WTC11 (cell line): ENCODE data around the gene SORCS2.

ENCODE experiments used
- ATF3 ChIP-seq: sonication (generic); formaldehyde crosslinking; conservative IDR thresholded peaks from 2 replicates; pipeline ENCODE4 v1.8.1; 2022; ENCODE audit warnings: mild to moderate bottlenecking, missing genetic modification reagents
- ATF6 ChIP-seq: sonication (generic); formaldehyde crosslinking; IDR thresholded peaks from 2 replicates; pipeline ENCODE4 v1.8.1; 2023; ENCODE audit warnings: mild to moderate bottlenecking, missing genetic modification reagents
- CREM ChIP-seq: sonication (generic); formaldehyde crosslinking; IDR thresholded peaks from 2 replicates; pipeline ENCODE4 v1.8.1; 2022; ENCODE audit warnings: mild to moderate bottlenecking, missing genetic modification reagents, moderate library complexity
- CTCF ChIP-seq: fragments of 200-600 bp; IDR thresholded peaks from 2 replicates; pipeline ENCODE4 v1.8.0; 2022; ENCODE audit warnings: antibody characterized with exemption
- ESRRA ChIP-seq: sonication (generic); formaldehyde crosslinking; IDR thresholded peaks from 2 replicates; pipeline ENCODE4 v1.8.1; 2022; ENCODE audit warnings: mild to moderate bottlenecking, missing genetic modification reagents, borderline replicate concordance
- FOXK1 ChIP-seq: sonication (generic); formaldehyde crosslinking; IDR thresholded peaks from 2 replicates; pipeline ENCODE4 v1.8.0; 2022; ENCODE audit warnings: mild to moderate bottlenecking, moderate library complexity, missing genetic modification reagents
- GTF2I ChIP-seq: fragments of 250-450 bp; sonication (Bioruptor Pico); conservative IDR thresholded peaks from 2 replicates; pipeline ENCODE4 v1.4.0; 2021; ENCODE audit warnings: mild to moderate bottlenecking
- HMGXB4 ChIP-seq: sonication (generic); formaldehyde crosslinking; IDR thresholded peaks from 2 replicates; pipeline ENCODE4 v1.8.1; 2023; ENCODE audit warnings: mild to moderate bottlenecking, moderate library complexity, missing genetic modification reagents
- IRF2 ChIP-seq: sonication (generic); formaldehyde crosslinking; IDR thresholded peaks from 2 replicates; pipeline ENCODE4 v1.8.0; 2022; ENCODE audit warnings: low read depth, missing genetic modification reagents, borderline replicate concordance
- NR3C1 ChIP-seq: sonication (generic); formaldehyde crosslinking; conservative IDR thresholded peaks from 2 replicates; pipeline ENCODE4 v1.8.1; 2023; ENCODE audit warnings: low read depth, mild to moderate bottlenecking, missing genetic modification reagents
- RELA ChIP-seq: sonication (generic); formaldehyde crosslinking; IDR thresholded peaks from 2 replicates; pipeline ENCODE4 v1.8.1; 2022; ENCODE audit warnings: missing genetic modification reagents, mild to moderate bottlenecking, borderline replicate concordance
- SP1 ChIP-seq: sonication (generic); formaldehyde crosslinking; conservative IDR thresholded peaks from 2 replicates; pipeline ENCODE4 v1.8.1; 2022; ENCODE audit warnings: missing genetic modification reagents
- ZNF263 ChIP-seq: sonication (generic); formaldehyde crosslinking; IDR thresholded peaks from 2 replicates; pipeline ENCODE4 v1.8.1; 2022; ENCODE audit warnings: low read depth, mild to moderate bottlenecking, moderate library complexity, missing genetic modification reagents
- TF ChIP-seq, protein P1 (sequence below): sonication (generic); formaldehyde crosslinking; IDR thresholded peaks from 2 replicates; pipeline ENCODE4 v1.8.1; 2022; ENCODE audit warnings: low read depth, missing genetic modification reagents, borderline replicate concordance

- no peak for TF ChIP-seq NR3C1 (CRISPR knock-in tag)
- TF ChIP-seq SP1: no peak
- no peak for TF ChIP-seq ZNF263 (CRISPR knock-in tag)
- TF ChIP-seq ESRRA (CRISPR knock-in tag): no peak
- TF ChIP-seq CTCF: no peak
- TF ChIP-seq ATF6 (CRISPR knock-in tag): no peak
- TF ChIP-seq IRF2 (CRISPR knock-in tag): no peak
- TF ChIP-seq GTF2I (CRISPR knock-in tag): no peak
- no peak for TF ChIP-seq HMGXB4
- no peak for TF ChIP-seq RELA
- no peak for TF ChIP-seq FOXK1 (CRISPR knock-in tag)
- TF ChIP-seq CREM (CRISPR knock-in tag): no peak
- TF ChIP-seq, protein P1, sequence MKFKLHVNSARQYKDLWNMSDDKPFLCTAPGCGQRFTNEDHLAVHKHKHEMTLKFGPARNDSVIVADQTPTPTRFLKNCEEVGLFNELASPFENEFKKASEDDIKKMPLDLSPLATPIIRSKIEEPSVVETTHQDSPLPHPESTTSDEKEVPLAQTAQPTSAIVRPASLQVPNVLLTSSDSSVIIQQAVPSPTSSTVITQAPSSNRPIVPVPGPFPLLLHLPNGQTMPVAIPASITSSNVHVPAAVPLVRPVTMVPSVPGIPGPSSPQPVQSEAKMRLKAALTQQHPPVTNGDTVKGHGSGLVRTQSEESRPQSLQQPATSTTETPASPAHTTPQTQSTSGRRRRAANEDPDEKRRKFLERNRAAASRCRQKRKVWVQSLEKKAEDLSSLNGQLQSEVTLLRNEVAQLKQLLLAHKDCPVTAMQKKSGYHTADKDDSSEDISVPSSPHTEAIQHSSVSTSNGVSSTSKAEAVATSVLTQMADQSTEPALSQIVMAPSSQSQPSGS (CRISPR knock-in tag): no peak
- TF ChIP-seq ATF3 (CRISPR knock-in tag): no peak
Measured at GRCh38 chr4:7244331-7244665, 52.0 kb downstream of the SORCS2 start.
